Right ventricle myocardium inferior (tissue), 1 donor: ENCODE measurements around the gene PRKAG1. TPM values are rescaled to one million over a fixed set of nuclear protein-coding genes. Genes with fewer than 3 reads are reported as not detected.
"Not testable (repeated sequence)": the region's sequence is repeated elsewhere in the genome, so short reads cannot be mapped to it uniquely, and the experiment has no call there.

Source experiments
- ATAC-seq: fragments of 200-7000 bp; cut with Tn5 transposase; one replicate; pipeline ENCODE4 v1.9.1; 2020; ENCODE audit warnings: mild to moderate bottlenecking, moderate library complexity
- DNase-seq: peaks from one replicate; pipeline ENCODE4 v3.0.0; 2021; ENCODE audit errors: missing footprints
- intact Hi-C: fragments of 100-400 bp; cut with DNase I; formaldehyde crosslinking; loops from one replicate; pipeline ENCODE4 v1.11.0; 2022
- long read RNA-seq: library from polyadenylated mRNA; unstranded; transcript quantifications from one replicate; pipeline ENCODE4 v2.0.0, GENCODE V29; 2021
- total RNA-seq: library from RNA; stranded (reverse); fragmentation: NEBNext Ultra II Directional; extraction: Animal tissue kit (Norgen Biotek cat#: 25700); gene quantifications from one replicate; pipeline ENCODE4 v1.2.1, GENCODE V29; 2021
- donor health status: DM: no; HTN: yes; CAD: no; lungs with severe emphysema.

Gene PRKAG1
- 93.8 TPM for total RNA-seq
- long read RNA-seq, transcript PRKAG1-206 (12 exons, 1,699 nt): major isoform, 12 of 20 reads
- long read RNA-seq, partial matches to known transcripts: 2 of 20 reads
- long read RNA-seq, other reads (novel, unspliced or antisense): 3 of 20 reads

DNA sequence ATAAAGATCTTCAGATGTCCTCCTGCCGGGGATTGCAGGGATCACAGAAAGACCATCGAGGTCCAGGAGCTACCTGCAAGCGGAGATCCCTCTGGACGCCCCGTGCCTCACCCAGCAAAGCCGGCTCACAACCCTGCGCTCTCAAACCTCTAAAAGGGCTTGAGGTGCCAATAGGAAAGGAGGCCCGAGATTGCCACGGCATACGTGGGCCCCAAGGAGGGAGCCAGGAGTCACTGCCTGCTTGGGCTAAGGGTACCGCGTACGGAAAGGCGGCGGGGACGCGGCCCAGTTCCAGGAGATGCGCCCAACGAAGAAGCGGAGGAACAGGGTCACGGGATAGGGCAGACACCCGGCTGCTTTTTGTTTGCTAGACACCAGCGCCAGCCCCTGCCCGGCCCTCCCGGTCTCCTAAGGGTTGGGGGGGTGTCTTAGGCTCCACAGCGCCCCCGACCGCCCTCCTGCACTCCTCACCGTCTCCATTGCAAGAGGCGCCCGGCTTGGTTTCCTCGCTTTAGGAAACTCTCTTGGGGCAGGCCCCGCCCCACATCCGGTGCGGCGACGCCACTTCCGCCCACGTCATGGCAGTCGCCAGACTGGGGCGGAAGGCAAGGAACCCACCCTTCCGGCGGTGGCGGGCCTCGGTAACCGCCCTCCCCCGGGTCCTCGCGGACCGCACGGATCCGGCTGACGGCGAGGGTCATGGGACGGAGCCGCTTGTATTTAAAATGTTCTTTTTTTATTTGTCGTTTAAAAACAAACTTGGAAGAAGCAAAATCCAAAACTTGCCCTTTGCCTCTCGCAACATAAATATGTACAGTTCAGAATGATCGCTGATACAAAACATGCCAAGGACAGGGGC lies at the start of gene PRKAG1:
PRKAG1 (minus strand) TSS at position 516 of the 859 bp plus-strand sequence; CDS start at position 480, 36 bp downstream.
- peak; percentile 98 for DNase-seq
- peak; percentile 96 for ATAC-seq
- intact Hi-C loops: loop anchor here (2.0 kb wide), 1 partner anchor 42 kb away; the partner anchor contains the start of gene KMT2D

DNA sequence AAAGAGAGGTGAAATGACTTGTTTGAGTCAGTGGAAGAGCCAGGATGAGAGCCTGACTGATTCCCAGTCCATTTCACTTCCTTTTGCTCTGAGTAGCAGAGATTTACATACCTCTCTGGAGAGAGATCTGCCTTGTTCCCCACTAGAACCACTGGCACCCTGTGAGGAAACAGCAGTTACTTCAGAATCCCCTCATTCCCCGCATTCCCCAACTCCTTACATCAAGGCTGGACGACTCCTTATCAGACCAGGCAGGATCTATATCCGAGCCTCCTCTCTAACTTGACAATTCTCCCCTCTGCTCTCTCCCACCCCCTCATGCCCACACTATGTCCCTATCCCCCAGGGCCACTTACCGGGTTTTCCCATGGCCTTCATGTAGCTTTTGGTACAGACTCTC lies 47.5 kb upstream of the PRKAG1 start:
- no peak for ATAC-seq
- intact Hi-C loops: no loop called here
- no peak for DNase-seq

DNA sequence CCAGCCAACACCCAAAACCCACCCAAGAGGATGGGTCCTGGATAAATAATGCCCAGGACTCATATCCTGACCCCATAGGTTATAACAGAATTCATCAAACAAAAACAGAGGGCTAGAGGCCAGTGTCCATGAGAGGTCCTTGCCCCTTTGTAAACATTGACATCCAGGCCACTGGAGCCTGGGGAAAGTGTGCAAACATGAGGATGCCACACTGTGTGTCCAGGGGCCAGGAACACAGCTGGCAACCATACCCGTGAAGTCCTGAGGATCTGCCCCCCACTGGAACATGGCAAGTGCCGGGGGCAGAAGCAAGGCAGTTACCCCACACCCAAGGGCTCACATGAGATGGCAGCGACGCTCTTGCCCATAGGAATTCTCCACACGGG lies 46.2 kb upstream of the PRKAG1 start:
- ATAC-seq (no peak), DNase-seq (no peak)
- intact Hi-C loops: no loop called here

DNA sequence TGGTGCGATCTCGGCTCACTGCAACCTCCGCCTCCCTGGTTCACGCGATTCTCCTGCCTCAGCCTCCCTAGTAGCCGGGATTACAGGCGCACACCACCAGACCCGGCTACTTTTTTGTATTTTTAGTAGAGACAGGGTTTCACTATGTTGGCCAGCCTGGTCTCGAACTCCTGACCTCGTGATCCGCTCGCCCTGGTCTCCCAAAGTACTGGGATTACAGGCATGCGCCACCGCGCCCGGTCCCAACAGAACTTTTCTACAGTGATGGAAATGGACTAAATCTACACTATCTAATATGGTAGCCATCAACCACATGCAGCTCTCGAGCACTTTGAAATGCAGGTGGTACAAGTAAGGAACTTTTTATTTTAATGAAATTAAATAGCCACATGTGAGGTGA lies 43.3 kb upstream of the PRKAG1 start:
- DNase-seq, ATAC-seq: not testable (repeated sequence)
- intact Hi-C loops: loop anchor here (2.0 kb wide), 2 partner anchors 43 to 173 kb away; partner anchors contain the start of gene PRKAG1

DNA sequence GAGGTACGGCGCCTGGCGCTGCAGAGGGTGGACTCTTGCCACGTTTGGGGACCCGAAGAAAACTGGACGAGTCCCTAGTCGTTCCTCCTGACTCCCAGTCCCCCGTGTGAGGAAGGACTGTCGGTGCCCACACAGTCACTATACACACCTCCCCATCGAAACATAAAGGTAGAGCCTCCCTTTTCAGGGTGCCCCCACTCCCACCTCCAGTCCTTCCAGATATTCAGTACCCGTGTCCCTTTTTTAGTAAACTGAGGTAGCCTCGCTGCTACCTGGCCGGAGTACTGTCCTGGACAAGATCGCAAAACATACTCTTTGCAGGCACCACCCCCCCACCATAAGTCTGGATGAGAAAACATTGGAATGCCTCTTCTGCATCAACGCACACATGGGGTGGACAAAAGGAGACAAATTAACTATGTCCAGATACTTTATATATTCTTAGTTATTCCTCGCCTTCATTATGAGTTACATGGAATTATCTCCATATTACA lies 42.6 kb upstream of the PRKAG1 start:
- DNase-seq (no peak), ATAC-seq (peak; percentile 0)
- intact Hi-C loops: loop anchor here (2.0 kb wide), 2 partner anchors 42 to 174 kb away; partner anchors contain the start of gene PRKAG1

DNA sequence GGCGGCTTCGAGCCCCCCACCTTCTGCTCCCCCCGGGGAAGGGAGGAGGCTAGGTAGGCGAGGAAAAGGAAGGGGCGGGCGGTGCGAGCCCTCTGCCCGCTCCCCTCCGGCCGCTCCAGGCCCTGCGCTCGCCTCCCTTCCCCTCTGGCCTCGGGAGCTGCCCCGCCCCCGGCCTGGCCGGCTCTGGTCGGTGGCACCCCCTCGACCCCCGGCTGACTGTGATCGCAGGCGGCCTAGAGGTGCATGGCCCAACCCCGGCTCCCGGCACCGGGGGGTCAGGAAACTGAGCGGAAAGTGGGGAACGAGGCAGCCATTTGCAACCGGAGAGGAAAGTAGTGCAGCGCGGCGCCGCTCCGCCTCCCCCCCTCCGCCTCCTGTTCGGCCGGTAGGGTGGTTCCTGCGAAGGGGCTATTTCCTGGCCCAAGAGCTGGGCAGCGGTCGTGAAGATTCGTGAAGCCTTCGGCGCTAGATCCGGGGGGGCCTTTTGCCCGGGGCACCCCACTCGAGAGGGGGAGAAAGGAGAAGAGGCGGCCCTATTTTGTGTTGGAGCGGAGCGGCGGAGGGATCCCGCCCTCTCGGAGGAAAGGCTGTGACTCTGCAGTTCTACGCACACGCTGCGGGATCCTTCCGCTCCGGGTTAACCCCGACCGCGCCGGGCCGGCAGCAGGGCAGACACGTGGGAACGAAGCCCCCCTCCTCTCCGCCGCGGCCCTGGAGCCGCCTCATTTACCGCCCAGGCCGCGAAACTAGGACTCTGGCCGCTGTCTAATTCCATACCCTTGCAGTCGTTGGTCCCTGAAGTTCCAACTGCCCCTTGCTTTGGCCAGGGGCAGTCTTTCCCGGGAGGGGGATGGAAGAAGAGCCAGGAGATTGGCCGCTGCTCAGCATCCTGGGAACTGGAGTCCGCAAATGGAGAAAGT lies 41.9 kb upstream of the PRKAG1 start, which contains the start of gene KMT2D:
KMT2D (minus strand) TSS at position 558 of the 920 bp plus-strand sequence. CDS start 5,470 bp downstream, outside the sequence.
- peak; percentile 96 for DNase-seq
- intact Hi-C loops: loop anchor here (2.0 kb wide), 2 partner anchors 42 to 174 kb away; partner anchors contain the start of gene PRKAG1
- ATAC-seq: peak; percentile 86

DNA sequence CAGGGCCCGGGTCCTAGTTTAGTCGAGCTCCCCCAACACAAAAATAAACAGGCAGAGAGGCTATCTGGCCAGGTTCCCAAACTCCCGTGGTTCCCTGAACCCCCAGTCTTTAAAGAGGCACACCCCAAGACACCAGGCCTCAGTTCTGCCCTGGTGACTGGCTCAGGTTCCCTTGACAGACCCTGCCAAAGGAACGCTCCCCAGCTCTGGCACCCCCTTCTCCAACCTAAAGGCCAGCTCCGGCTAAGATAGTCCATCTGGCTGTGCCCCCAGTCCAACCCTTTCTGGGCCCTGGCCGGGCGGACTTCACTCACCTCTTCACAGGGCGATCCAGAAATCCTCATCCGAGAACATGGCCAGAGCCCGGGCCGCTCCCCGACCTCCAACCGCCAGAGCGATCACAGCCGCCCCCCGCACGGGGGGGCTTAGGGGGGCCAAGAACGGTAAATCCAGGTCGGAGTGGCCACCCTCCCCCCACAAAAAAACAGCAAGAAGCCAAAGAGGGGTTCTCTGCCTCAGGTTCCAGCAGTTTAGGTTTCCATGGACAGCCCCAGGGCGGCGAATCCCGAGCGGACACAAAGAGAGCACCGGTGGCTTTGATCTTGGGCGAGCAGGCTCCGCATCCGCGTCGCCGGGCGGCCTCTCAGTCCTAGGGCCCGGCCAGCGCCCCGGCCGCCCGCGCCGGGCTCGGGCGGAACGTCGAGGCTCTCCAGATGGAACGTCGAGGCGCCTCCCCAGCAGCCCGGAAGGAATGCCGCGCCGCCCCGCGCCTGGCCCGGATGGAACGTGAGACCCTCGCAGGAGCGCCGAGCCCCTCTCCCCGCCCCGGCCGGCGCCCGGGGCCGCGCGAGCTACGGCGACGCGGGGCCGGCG lies 41.0 kb upstream of the PRKAG1 start:
- DNase-seq (no peak), ATAC-seq (no peak)
- intact Hi-C loops: loop anchor here (2.0 kb wide), 2 partner anchors 41 to 175 kb away; partner anchors contain the start of gene PRKAG1

DNA sequence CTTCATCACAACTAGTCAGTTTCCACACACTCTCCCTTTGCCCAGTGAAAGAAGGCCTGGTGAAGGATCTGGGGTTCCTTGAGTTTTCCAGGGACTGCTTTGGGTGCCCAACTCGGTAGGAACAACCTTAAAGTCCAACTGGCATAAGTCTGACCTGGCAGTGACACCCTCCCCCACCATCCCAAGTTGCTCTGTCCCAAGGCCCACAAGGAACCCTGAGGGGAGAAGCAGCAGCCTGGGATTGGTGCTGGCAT lies 40.4 kb upstream of the PRKAG1 start:
- no peak for ATAC-seq
- DNase-seq: no peak
- intact Hi-C loops: no loop called here

DNA sequence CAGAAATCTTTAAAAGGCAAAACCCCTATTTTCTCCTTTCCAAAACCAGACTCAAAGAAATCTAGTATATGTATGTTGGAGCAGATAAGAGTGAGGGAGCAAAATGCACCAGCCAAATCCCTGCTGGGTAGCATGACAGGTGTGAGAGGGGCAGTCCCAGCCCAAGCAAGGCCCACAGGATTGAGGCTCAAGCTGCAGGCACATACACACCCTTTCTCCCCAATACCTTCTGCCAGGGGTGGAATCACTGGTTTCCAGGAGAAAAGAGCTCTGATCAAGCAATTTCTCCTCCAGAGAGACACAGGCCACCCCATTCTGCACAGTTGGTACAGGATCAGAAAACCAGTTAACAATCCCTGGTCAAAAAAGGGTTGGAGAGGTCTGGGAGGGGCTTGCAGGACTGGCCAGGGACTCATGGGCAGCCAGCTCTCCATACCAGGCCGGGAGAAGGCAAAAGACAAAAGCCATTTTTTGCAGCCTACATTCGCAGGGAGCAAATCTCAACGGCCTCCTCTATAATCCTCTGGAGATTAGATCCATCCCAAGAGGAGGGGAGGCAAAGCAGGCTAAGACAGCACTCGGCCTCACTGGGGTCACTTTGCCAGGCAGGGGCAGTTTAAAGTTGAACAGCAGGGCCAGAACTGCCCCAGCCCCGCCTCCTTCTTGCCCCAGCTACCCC lies 39.9 kb upstream of the PRKAG1 start:
- no peak for DNase-seq
- intact Hi-C loops: no loop called here
- no peak for ATAC-seq

DNA sequence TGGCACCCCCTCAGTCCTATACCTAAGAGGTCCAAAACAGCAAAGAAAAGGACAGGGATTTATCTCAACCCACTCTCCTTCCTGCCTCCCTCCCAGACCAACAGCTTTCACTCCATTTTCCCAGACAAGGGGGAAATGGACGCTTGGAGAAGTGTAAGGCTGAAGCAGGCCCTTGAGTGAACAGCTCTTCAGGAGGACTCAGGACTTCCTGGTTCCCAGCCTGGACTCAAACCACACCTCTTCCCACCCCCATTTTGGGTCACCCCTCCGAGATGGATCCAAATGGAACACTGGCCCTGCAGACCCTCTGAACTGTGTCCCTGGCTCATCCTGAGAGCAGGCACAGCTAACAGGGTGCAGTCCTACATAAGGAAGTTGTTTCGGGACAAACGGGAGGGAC lies 39.3 kb upstream of the PRKAG1 start:
- DNase-seq (no peak), ATAC-seq (no peak)
- intact Hi-C loops: no loop called here

DNA sequence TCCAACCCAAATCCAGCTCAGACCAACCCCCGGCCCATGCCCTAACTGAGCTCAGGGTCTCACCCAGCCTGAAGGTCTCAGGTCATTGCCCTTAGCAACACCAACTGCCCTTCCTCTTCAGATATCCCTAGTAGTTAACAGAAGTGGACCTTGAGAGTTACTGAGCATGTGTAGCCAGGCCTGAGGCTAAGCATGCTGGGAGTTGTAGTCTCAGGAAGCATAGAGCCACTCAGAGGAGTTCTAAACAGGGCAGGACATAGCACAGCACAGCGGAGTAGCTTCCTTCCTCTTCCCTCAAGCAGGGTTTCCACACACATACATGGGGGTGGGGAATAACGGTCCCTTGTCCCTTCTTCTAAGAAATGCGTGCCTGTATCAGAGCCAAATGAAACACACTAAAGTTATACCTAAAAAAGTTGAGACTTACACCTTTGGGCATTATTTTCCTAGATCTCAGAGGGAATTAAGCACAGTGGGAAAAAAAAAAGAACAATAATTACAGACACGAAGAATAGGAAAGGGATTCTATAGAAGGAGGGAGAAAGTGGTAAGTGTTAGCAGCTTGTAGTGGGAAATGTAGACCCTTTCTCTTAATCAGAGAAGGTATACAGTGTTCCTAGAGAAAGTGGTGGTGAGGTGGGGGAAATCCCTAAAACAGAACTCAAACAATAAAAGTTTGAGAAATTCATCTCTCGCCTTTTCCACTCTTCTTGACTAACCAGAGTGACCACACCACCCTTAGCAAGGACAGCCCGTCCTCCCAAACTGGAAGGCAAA lies 37.6 kb upstream of the PRKAG1 start:
- DNase-seq (no peak), ATAC-seq (peak; percentile 71)
- intact Hi-C loops: loop anchor here (1.0 kb wide), 1 partner anchor 13 kb away; the partner anchor contains the start of gene RHEBL1

DNA sequence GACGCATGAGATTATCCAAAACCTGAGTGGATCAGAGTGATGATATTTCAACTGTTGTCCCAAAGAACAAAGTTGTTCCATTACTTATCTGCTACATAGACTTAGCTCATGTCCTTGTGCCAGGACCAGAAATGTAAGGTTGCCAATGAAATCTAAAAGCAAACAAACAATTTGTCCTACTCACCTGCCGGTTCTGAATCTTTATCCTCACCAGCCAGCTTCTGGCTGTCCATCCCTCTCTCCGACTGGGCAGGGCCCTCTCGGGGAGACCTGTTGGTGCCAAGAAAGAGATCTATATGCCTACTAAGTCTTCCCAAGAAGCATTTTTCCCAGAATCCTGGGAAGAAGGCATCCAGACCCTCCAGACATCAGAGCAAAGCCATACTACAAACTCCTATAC lies 36.5 kb upstream of the PRKAG1 start:
- intact Hi-C loops: no loop called here

DNA sequence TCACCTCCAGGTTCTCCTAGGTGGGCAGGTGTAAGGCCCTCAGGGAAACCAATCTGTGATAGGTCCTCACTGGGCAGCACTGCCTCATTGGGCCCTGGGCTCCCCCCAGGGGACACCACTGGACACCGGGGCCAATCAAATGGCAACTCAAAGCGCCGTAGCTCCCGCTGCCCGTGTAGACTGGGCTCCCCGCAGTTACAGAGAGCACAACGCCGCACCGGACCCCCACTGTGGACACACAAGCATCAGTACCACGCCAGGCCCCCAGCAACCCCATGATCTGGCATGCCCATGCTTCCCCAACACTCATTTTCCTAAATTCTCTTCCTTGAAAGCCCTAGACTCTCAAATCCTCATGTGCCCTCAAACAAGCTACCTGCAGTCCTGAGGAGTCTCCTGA lies 35.9 kb upstream of the PRKAG1 start:
- no peak for ATAC-seq
- DNase-seq: no peak
- intact Hi-C loops: no loop called here

More for the DNA sequence above, 36.5 kb upstream of the PRKAG1 start:
- no peak for DNase-seq
- no peak for ATAC-seq

DNA sequence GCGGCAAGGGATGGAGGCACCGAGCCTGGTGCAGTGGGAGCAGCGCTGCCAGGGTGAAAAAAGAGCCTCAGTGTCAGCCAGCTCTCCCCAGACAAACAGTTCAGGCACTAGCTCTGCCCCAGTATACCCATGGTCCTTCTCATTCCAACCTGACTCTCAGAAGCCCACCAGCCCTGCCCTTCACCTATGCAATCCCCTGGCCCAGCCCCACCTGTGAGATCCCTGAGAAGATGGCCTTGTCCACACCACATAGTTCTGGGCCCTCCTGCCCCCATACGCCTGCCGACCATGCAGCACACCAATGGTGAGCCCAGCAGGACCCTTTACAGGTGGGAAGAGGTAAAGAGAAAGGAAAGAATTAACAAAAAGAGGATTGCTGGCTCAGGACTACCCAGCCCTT lies 35.5 kb upstream of the PRKAG1 start:
- intact Hi-C loops: no loop called here
- no peak for DNase-seq
- ATAC-seq: no peak

DNA sequence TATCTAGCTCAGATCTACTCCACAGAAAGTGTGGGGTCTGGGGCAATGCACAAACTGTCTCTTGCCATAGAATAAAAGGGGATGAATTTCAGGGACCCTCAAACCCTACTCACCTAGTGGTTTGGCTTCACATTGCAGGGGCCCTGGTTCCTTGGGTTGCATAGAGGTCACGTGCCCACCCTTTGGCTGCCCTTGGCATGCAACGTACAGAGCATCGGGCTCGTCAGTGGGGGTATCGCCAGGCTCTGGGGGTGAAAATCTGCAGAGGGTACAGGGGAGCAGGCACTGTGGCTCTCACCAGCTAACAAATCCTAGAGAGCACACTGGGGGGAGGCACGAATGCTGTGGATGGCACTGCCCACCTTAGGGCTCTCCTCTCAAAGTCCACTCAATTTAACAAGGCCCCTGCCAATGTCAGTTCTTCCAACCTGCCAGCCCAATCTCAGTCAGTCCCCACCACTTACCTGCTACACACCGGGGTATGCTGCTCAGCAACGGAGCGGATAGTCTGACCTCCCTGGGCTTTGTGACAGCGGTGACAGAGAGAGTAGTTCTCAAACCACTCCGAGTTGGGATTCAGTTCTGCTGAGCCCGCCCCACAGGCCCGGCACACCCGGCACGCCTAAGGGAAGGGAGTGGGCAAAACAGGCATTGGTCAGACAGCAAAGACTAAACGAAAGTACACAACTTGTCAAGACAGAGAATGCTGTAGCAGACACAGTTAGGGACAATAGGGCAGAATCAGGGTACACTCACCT lies 34.1 kb upstream of the PRKAG1 start:
- no peak for ATAC-seq
- intact Hi-C loops: no loop called here
- DNase-seq: no peak

DNA sequence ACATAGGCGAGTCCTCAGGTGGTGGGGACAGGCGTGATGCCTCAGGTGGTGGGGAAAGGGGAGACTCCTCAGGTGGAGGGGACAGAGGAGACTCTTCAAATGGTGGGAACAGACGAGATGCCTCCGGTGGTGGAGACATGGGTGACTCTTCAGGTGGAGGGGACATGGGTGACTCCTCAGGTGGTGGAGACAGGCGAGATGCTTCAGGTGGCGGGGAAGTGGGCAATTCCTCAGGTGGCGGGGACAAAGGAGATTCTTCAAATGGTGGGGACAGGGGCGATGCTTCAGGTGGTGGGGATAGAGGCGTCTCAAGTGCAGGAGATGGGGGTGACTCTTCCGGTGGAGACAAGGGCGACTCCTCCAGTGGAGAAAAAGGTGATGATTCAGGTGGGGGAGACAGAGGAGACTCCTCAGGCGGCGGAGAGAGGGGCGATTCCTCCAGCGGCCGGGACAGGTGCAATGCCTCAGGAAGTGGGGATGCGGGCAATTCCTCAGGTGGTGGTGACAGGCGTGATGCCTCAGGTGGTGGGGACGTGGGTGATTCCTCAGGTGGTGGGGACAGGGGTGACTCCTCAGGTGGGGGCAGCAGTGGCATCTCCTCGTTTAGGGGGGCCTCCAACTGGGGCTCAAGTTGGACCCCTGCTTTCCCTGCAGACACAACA lies 33.3 kb upstream of the PRKAG1 start:
- intact Hi-C loops: no loop called here
- ATAC-seq (no peak), DNase-seq (no peak)
